Activated naive CD8-positive, alpha-beta T cell treated with anti-CD3 and anti-CD28 coated beads, Interleukin-2, amount 50 U/mL, for 24 hours (primary cell): ENCODE measurements around the gene DIPK1A.

Experiments
- ATAC-seq: fragments of 150-1000 bp; cut with Tn5 transposase; one replicate; pipeline ENCODE4 v1.10.0; 2021
- DNase-seq: peaks from one replicate; pipeline ENCODE4 v3.0.0; 2021
- H3K27ac Mint-ChIP-seq: one replicate; pipeline ENCODE4 v1.8.0; 2021; ENCODE audit warnings: mild to moderate bottlenecking, mixed read lengths
- H3K27me3 Mint-ChIP-seq: one replicate; pipeline ENCODE4 v1.8.0; 2021; ENCODE audit warnings: mixed read lengths
- H3K36me3 Mint-ChIP-seq: one replicate; pipeline ENCODE4 v1.8.0; 2021; ENCODE audit warnings: low read depth, mixed read lengths
- H3K4me1 Mint-ChIP-seq: one replicate; pipeline ENCODE4 v1.8.0; 2021; ENCODE audit warnings: mixed read lengths
- H3K4me3 Mint-ChIP-seq: one replicate; pipeline ENCODE4 v1.8.0; 2021; ENCODE audit warnings: mild to moderate bottlenecking, moderate library complexity, mixed read lengths
- H3K9me3 Mint-ChIP-seq: one replicate; pipeline ENCODE4 v1.8.0; 2021; ENCODE audit warnings: mixed read lengths

Gene DIPK1A

GRCh38 chr1:92949937-92950817 lies 11.1 kb downstream of the DIPK1A start:
- no peak overlapping the region for H3K27ac Mint-ChIP-seq
- DNase-seq (no peak), ATAC-seq (peak; percentile 62)
- H3K27me3 Mint-ChIP-seq = no peaks in the 10 kb centered on the region
- H3K9me3 Mint-ChIP-seq = no peaks in the 10 kb centered on the region
- H3K4me1 Mint-ChIP-seq = peaks cover 25% of the 10 kb centered on the region
- H3K36me3 Mint-ChIP-seq = peaks cover 2% of the 10 kb centered on the region
- H3K4me3 Mint-ChIP-seq = no peak overlapping the region

GRCh38 chr1:92948071-92948470 lies 13.2 kb downstream of the DIPK1A start:
- Mint-ChIP-seq H3K4me3 (no peak overlapping the region), H3K27ac (no peak overlapping the region), H3K4me1 (peaks cover 33% of the 10 kb centered on the region), H3K36me3 (peaks cover 2% of the 10 kb centered on the region), H3K9me3 (no peaks in the 10 kb centered on the region), H3K27me3 (no peaks in the 10 kb centered on the region)
- no peak for DNase-seq
- no peak for ATAC-seq

GRCh38 chr1:92945748-92946270 lies 15.5 kb downstream of the DIPK1A start:
- H3K4me3 Mint-ChIP-seq = no peak overlapping the region
- no peaks in the 10 kb centered on the region for H3K27me3 Mint-ChIP-seq
- ATAC-seq = no peak
- DNase-seq = no peak
- peaks cover 49% of the 10 kb centered on the region for H3K4me1 Mint-ChIP-seq
- peaks cover 4% of the 10 kb centered on the region for H3K36me3 Mint-ChIP-seq
- no peak overlapping the region for H3K27ac Mint-ChIP-seq
- H3K9me3 Mint-ChIP-seq = no peaks in the 10 kb centered on the region

DNA sequence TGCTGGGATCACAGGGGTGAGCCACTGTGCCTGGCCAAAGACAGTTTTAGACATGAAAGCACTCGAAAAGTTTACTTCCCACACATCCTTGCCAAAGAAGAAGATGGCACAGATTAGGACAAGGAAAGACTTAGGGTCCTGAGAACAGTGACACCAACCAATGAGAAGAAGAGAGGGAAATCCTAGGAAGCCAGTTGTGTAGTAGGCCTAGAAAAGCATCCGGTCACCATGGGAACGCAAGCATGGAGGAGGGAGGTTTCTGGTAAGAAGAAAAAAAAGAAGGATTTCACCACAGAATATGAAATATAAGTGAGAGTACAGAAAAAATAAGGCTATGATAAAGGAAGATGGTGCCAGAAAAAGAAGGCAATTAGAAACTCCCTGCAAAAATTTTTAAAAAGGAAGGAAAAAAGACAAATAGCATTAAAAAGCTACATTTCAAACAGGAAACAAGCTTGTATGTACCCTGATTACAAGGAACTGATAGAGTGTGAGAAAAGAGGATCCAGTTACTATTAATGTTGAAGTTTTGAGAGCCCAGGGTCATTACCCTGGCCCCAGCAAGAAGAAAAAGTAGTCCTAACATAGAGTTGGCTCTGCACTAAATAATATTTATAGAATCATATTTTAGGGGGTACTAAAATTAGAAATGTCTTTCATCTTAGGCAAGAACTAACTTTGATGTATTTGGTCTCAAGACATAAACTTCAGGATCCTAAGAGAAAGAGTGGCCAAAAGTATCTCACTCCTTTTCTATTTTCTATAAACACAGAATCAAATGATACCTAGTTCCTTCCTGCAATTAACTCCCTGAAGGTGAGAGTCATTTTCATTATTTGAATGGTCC lies 16.1 kb downstream of the DIPK1A start:
- Mint-ChIP-seq H3K36me3 (peaks cover 5% of the 10 kb centered on the region), H3K9me3 (no peaks in the 10 kb centered on the region), H3K4me1 (peaks cover 56% of the 10 kb centered on the region), H3K27ac (no peak overlapping the region), H3K4me3 (no peak overlapping the region), H3K27me3 (no peaks in the 10 kb centered on the region)
- DNase-seq = no peak
- no peak for ATAC-seq

DNA sequence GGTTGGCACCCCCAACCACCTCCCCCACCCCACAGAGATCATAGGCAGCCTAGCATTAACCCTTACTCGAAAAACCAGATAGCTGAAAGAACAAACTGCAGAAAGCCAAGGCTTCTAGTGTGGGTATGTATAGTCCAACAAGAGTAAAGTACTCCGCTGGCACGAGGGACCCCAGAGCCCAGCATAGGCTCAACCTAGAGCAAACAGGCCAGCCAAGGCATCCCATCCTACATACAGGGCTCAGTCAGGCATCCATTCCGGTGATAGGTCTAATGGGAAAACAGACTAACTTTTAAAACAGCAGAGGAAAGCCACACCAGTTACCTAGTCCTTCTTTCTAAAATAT lies 17.8 kb downstream of the DIPK1A start:
- ATAC-seq (no peak), DNase-seq (no peak)
- H3K27me3 Mint-ChIP-seq = no peaks in the 10 kb centered on the region
- no peaks in the 10 kb centered on the region for H3K9me3 Mint-ChIP-seq
- no peak overlapping the region for H3K4me3 Mint-ChIP-seq
- H3K27ac Mint-ChIP-seq = peak overlapping the region; percentile 40
- peaks cover 59% of the 10 kb centered on the region for H3K4me1 Mint-ChIP-seq
- peaks cover 5% of the 10 kb centered on the region for H3K36me3 Mint-ChIP-seq

GRCh38 chr1:92940541-92940940 lies 20.7 kb downstream of the DIPK1A start:
- H3K27me3 Mint-ChIP-seq = no peaks in the 10 kb centered on the region
- H3K9me3 Mint-ChIP-seq = no peaks in the 10 kb centered on the region
- DNase-seq = no peak
- H3K36me3 Mint-ChIP-seq = peaks cover 5% of the 10 kb centered on the region
- H3K4me1 Mint-ChIP-seq = peaks cover 60% of the 10 kb centered on the region
- no peak overlapping the region for H3K4me3 Mint-ChIP-seq
- H3K27ac Mint-ChIP-seq = no peak overlapping the region
- peak; percentile 52 for ATAC-seq

- peaks cover 53% of the 10 kb centered on the region for H3K4me1 Mint-ChIP-seq
- no peaks in the 10 kb centered on the region for H3K9me3 Mint-ChIP-seq
- ATAC-seq (no peak), DNase-seq (no peak)
- no peaks in the 10 kb centered on the region for H3K27me3 Mint-ChIP-seq
- H3K4me3 Mint-ChIP-seq = no peak overlapping the region
- H3K27ac Mint-ChIP-seq = no peak overlapping the region
- peaks cover 6% of the 10 kb centered on the region for H3K36me3 Mint-ChIP-seq
Measured at GRCh38 chr1:92937731-92938130, 23.5 kb downstream of the DIPK1A start.

DNA sequence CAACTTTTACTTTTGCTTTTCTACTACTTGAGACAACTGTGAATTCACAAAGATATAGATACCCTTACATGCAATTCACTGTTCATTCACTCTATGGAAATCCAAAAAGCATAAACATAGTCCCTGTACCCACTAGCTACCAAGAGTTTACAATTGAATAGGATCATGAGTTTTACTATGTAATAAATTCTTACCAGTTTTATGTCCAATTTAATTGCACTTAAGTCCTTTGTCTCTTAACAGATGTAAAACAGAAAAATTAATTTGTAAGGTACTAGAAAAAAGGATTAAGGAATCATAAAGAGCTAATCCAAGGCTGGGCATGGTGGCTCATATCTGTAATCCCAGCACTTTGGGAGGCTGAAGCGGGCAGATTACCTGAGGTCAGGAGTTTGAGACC lies 24.4 kb downstream of the DIPK1A start:
- Mint-ChIP-seq H3K27ac (no peak overlapping the region), H3K9me3 (no peaks in the 10 kb centered on the region), H3K27me3 (no peaks in the 10 kb centered on the region), H3K36me3 (peaks cover 8% of the 10 kb centered on the region), H3K4me3 (no peak overlapping the region), H3K4me1 (peaks cover 53% of the 10 kb centered on the region)
- ATAC-seq (no peak), DNase-seq (no peak)

DNA sequence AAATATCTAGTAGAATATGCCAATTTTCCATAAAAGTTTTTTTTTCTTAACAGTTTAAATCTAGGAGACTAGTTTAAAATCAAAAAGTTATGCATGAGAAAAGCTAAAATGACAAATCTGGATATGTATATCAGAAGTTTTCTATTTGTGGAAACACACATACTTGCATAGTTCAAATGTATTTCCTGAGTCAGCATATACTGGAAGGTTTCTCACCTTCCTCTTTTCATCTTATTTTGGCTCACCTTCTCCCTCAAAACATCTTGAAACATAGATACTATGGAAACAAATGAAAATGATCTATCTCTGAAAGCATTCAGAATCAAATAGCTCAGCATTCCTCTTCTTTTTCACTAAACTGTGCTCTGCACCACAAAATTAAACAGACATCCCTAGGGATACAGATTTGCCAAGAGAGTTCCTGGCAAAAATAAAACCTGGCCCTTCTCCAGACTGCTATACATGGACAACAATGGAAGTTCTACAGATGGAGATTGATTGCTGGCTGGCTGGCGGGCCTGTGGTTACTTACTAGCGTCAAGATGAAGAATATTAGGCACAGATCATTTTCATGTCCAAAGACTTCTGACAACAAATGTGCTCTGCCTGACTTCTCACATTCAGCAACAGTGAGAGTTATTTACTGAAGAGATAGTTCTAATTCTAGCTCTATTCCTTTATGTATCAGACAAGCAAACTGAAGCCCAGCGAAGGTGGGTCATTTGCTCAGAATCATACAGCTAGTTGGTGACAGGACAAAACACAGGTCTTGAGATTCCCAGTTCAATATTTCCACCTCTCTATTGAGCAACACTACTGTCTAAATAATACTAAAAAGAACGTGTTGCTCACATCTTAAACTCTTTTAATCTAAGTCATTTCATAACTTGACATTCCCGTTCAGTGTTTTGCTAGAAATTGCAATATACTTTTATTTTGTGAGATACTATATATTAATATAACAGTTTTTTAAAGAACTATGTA lies 26.6 kb downstream of the DIPK1A start:
- Mint-ChIP-seq H3K4me3 (no peak overlapping the region), H3K27me3 (no peaks in the 10 kb centered on the region), H3K9me3 (no peaks in the 10 kb centered on the region), H3K4me1 (peaks cover 49% of the 10 kb centered on the region), H3K36me3 (peaks cover 12% of the 10 kb centered on the region), H3K27ac (no peak overlapping the region)
- ATAC-seq (no peak), DNase-seq (no peak)

GRCh38 chr1:92933459-92933858 lies 27.8 kb downstream of the DIPK1A start:
- DNase-seq (no peak), ATAC-seq (no peak)
- Mint-ChIP-seq H3K36me3 (peaks cover 14% of the 10 kb centered on the region), H3K4me3 (no peak overlapping the region), H3K27ac (no peak overlapping the region), H3K4me1 (peaks cover 57% of the 10 kb centered on the region), H3K27me3 (no peaks in the 10 kb centered on the region), H3K9me3 (no peaks in the 10 kb centered on the region)

DNA sequence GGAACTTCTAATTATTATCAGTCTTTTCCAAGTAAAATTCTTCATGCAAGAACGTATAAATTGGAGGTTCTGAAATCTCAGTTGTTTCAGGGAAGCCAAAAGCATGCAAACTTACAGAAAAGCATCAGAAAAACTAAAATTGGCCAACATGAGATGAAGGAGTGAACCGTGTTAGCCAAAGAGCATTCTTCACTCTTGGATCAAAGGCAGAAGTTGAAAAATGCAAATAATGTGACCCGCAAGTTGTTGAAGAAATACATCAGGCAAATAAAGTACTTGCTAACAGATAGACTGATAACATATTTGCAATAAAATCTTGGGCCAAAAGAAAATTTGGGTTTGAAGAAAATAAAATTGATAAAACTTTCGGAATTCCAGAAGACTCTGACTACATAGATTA lies 29.6 kb downstream of the DIPK1A start:
- H3K4me1 Mint-ChIP-seq = peaks cover 56% of the 10 kb centered on the region
- ATAC-seq (no peak), DNase-seq (no peak)
- H3K27me3 Mint-ChIP-seq = no peaks in the 10 kb centered on the region
- no peak overlapping the region for H3K4me3 Mint-ChIP-seq
- peaks cover 11% of the 10 kb centered on the region for H3K36me3 Mint-ChIP-seq
- no peaks in the 10 kb centered on the region for H3K9me3 Mint-ChIP-seq
- no peak overlapping the region for H3K27ac Mint-ChIP-seq

GRCh38 chr1:92929461-92929860 lies 31.8 kb downstream of the DIPK1A start:
- Mint-ChIP-seq H3K27me3 (no peaks in the 10 kb centered on the region), H3K4me1 (peaks cover 45% of the 10 kb centered on the region), H3K4me3 (no peak overlapping the region), H3K9me3 (no peaks in the 10 kb centered on the region), H3K36me3 (peaks cover 11% of the 10 kb centered on the region), H3K27ac (no peak overlapping the region)
- DNase-seq (no peak), ATAC-seq (no peak)

GRCh38 chr1:92927870-92928269 lies 33.4 kb downstream of the DIPK1A start:
- H3K4me3 Mint-ChIP-seq = no peak overlapping the region
- peaks cover 35% of the 10 kb centered on the region for H3K4me1 Mint-ChIP-seq
- H3K27me3 Mint-ChIP-seq = no peaks in the 10 kb centered on the region
- H3K27ac Mint-ChIP-seq = no peak overlapping the region
- ATAC-seq = no peak
- H3K36me3 Mint-ChIP-seq = peaks cover 11% of the 10 kb centered on the region
- DNase-seq = no peak
- H3K9me3 Mint-ChIP-seq = no peaks in the 10 kb centered on the region

DNA sequence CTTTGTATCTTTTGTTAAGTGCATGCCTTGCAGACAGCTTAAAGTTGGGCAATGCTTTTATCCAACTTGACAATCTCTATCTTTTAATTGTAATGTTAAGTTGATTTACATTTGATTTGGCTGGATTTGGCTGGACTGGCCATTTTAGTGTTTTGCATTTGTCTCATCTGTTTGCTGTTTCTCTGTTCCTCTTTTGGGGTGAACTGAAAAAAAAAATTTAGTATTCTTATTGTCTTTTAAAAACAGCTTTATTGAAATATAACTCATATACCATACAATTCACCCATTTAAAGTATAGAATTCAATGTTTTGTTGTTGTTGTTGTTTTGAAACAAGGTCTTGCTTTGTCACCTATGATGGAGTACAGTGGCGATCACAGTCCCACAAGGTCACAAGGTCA lies 34.4 kb downstream of the DIPK1A start:
- Mint-ChIP-seq H3K9me3 (no peaks in the 10 kb centered on the region), H3K36me3 (peaks cover 8% of the 10 kb centered on the region), H3K27ac (no peak overlapping the region), H3K27me3 (no peaks in the 10 kb centered on the region), H3K4me3 (no peak overlapping the region), H3K4me1 (peaks cover 31% of the 10 kb centered on the region)
- DNase-seq (no peak), ATAC-seq (no peak)
